D721Med (cell line): Measurements from ENCODE around the gene AMIGO2.
"Not testable (repeated sequence)": the region's sequence is repeated elsewhere in the genome, so short reads cannot be mapped to it uniquely, and the experiment has no call there.

ENCODE experiments used
- DNase-seq: peaks from one replicate; pipeline ENCODE4 v3.0.0; 2011; ENCODE audit warnings: low spot score; ENCODE audit not compliant: insufficient read length
- FAIRE-seq: peaks from 2 replicates; lab custom pipeline; 2011; peaks lifted over from hg19 to GRCh38; lab: Jason Lieb, UNC
- CTCF ChIP-seq: IDR thresholded peaks from 2 replicates; pipeline ENCODE4 v1.5.1; 2012; ENCODE audit warnings: mild to moderate bottlenecking, control low read depth; ENCODE audit not compliant: insufficient read depth; ENCODE audit errors: missing control alignments

AMIGO2 gene

GRCh38 chr12:47079468-47079980 lies at the start of gene AMIGO2, which contains the start of gene PCED1B:
Gene AMIGO2, minus strand, starts transcription at chr12:47079959. Its CDS starts 957 bp downstream, at chr12:47079002.
Gene PCED1B, plus strand, starts transcription at chr12:47079621. Its CDS starts 155,443 bp downstream, at chr12:47235064.
- DNase-seq = no peak
- TF ChIP-seq CTCF = peak; percentile 3
- FAIRE-seq = no peak

- DNase-seq = no peak
- FAIRE-seq = no peak
- TF ChIP-seq CTCF = no peak
These were observed 46.5 kb upstream of the AMIGO2 start for GRCh38 chr12:47126246-47126645.

GRCh38 chr12:47124451-47124850 lies 44.7 kb upstream of the AMIGO2 start:
- no peak for TF ChIP-seq CTCF
- no peak for FAIRE-seq
- no peak for DNase-seq

GRCh38 chr12:47123730-47124129 lies 44.0 kb upstream of the AMIGO2 start:
- DNase-seq (no peak), FAIRE-seq (no peak)
- no peak for TF ChIP-seq CTCF

GRCh38 chr12:47122602-47123001 lies 42.8 kb upstream of the AMIGO2 start:
- FAIRE-seq (no peak), DNase-seq (no peak)
- no peak for TF ChIP-seq CTCF

GRCh38 chr12:47121146-47121545 lies 41.4 kb upstream of the AMIGO2 start:
- FAIRE-seq = no peak
- no peak for DNase-seq
- TF ChIP-seq CTCF = no peak

- no peak for FAIRE-seq
- no peak for DNase-seq
- TF ChIP-seq CTCF = no peak
These were observed 41.0 kb upstream of the AMIGO2 start for GRCh38 chr12:47120736-47121135.

GRCh38 chr12:47117305-47117704 lies 37.5 kb upstream of the AMIGO2 start:
- not testable (repeated sequence) for FAIRE-seq, DNase-seq
